Stimulated activated CD4-positive, alpha-beta T cell treated with anti-CD3 and anti-CD28 coated beads, Interleukin-2, amount 100 ng/mL, for 4 hours (primary cell): ENCODE measurements around the gene RNF181.
"Not testable (repeated sequence)": the region's sequence is repeated elsewhere in the genome, so short reads cannot be mapped to it uniquely, and the experiment has no call there.

ENCODE experiments used
- DNase-seq: peaks from one replicate; pipeline ENCODE4 v3.0.0-alpha.2; 2020; ENCODE audit warnings: low read depth

RNF181 gene

GRCh38 chr2:85614757-85615156 lies 19.2 kb downstream of the RNF181 start:
- not testable (repeated sequence) for DNase-seq

- no peak for DNase-seq
These were observed 19.8 kb downstream of the RNF181 start for GRCh38 chr2:85615413-85615728.

GRCh38 chr2:85617723-85618122 lies 22.2 kb downstream of the RNF181 start:
- DNase-seq = not testable (repeated sequence)

- DNase-seq = no peak
These were observed 24.1 kb downstream of the RNF181 start for GRCh38 chr2:85619617-85620016.

GRCh38 chr2:85621338-85621737 lies 25.8 kb downstream of the RNF181 start:
- DNase-seq = no peak

- DNase-seq = no peak
These were observed 28.4 kb downstream of the RNF181 start for GRCh38 chr2:85623991-85624390.

- DNase-seq = no peak
These were observed 33.1 kb downstream of the RNF181 start for GRCh38 chr2:85628658-85629057.

GRCh38 chr2:85631316-85631715 lies 35.8 kb downstream of the RNF181 start:
- no peak for DNase-seq

GRCh38 chr2:85635011-85635410 lies 39.5 kb downstream of the RNF181 start:
- DNase-seq = no peak

- no peak for DNase-seq
These were observed 40.1 kb downstream of the RNF181 start for GRCh38 chr2:85635636-85636035.

- no peak for DNase-seq
These were observed 47.2 kb downstream of the RNF181 start for GRCh38 chr2:85642725-85643124.

GRCh38 chr2:85644909-85645308 lies 49.4 kb downstream of the RNF181 start:
- DNase-seq = no peak

- no peak for DNase-seq
These were observed 50.6 kb downstream of the RNF181 start for GRCh38 chr2:85646166-85646565.
